NB4 (cell line): Measurements from ENCODE around the gene STING1.
"Not testable (repeated sequence)": the region's sequence is repeated elsewhere in the genome, so short reads cannot be mapped to it uniquely, and the experiment has no call there.

Source experiments
- CTCF ChIP-seq: IDR thresholded peaks from one replicate; pipeline ENCODE4 v1.5.1; 2012; ENCODE audit warnings: low read depth, low read length
- MAX ChIP-seq: IDR thresholded peaks from 2 replicates; pipeline ENCODE4 v1.6.1; 2011; ENCODE audit warnings: low read depth, low read length

GRCh38 chr5:139440416-139440815 is 42.1 kb downstream of the STING1 start:
- not testable (repeated sequence) for TF ChIP-seq CTCF, MAX
